MCF 10A (cell line): ENCODE results near the gene DCLRE1C. TPM values are rescaled to one million over a fixed set of nuclear protein-coding genes. Genes with fewer than 3 reads are reported as not detected.

Experiments used
- BruUV-seq: library from RNA; stranded (reverse); fragments of 400-500 nt; replicated peaks from 2 replicates; lab custom pipeline; 2021; lab: Mats Ljungman, UMichigan
- CTCF ChIA-PET: fragments of 300-600 bp; sonication (Branson Sonifier 250); formaldehyde crosslinking; extraction: SDS; loops from one replicate; lab custom pipeline; 2021; ENCODE audit warnings: antibody characterized with exemption, inconsistent platforms; lab: Yijun Ruan, JAX
- POLR2A ChIA-PET: fragments of 300-600, 350-650 bp; sonication (Branson Sonifier 250); formaldehyde crosslinking; extraction: SDS; loops from one replicate; lab custom pipeline; 2020; ENCODE audit warnings: antibody characterized with exemption, inconsistent platforms; lab: Yijun Ruan, JAX
- DNase-seq: peaks from one replicate; pipeline ENCODE4 v3.0.0-alpha.2; 2018; ENCODE audit not compliant: unreplicated experiment
- H3K27ac Mint-ChIP-seq: one replicate; pipeline ENCODE4 v1.8.0; 2022; ENCODE audit warnings: mild to moderate bottlenecking, low read depth, mixed read lengths; ENCODE audit not compliant: unreplicated experiment
- H3K27me3 Mint-ChIP-seq: one replicate; pipeline ENCODE4 v1.8.0; 2022; ENCODE audit warnings: mixed read lengths; ENCODE audit not compliant: insufficient read depth, unreplicated experiment
- H3K36me3 Mint-ChIP-seq: one replicate; pipeline ENCODE4 v1.8.0; 2022; ENCODE audit warnings: mild to moderate bottlenecking, moderate library complexity, mixed read lengths; ENCODE audit not compliant: insufficient read depth, unreplicated experiment
- H3K4me1 Mint-ChIP-seq: one replicate; pipeline ENCODE4 v1.8.0; 2022; ENCODE audit warnings: mixed read lengths; ENCODE audit not compliant: insufficient read depth, unreplicated experiment
- H3K4me3 Mint-ChIP-seq: one replicate; pipeline ENCODE4 v1.8.0; 2022; ENCODE audit warnings: mild to moderate bottlenecking, moderate library complexity, mixed read lengths; ENCODE audit not compliant: unreplicated experiment
- H3K9me3 Mint-ChIP-seq: one replicate; pipeline ENCODE4 v1.8.0; 2022; ENCODE audit warnings: mixed read lengths; ENCODE audit not compliant: unreplicated experiment
- intact Hi-C: fragments of 100-400 bp; cut with micrococcal nuclease; formaldehyde crosslinking; loops from 2 replicates; pipeline ENCODE4 v1.14.1; 2022
- total RNA-seq: library from RNA; stranded (reverse); gene quantifications from 2 replicates; pipeline ENCODE4 v1.2.3, GENCODE V29; 2022
- TF ChIP-seq, protein P1 (sequence below): fragments of 200-600 bp; IDR thresholded peaks from one replicate; pipeline ENCODE4 v1.8.0; 2022; ENCODE audit warnings: antibody characterized with exemption, mild to moderate bottlenecking; ENCODE audit not compliant: unreplicated experiment

DCLRE1C gene
- total RNA-seq, 1 experiment from 2014 or later = 10.3 TPM

DNA sequence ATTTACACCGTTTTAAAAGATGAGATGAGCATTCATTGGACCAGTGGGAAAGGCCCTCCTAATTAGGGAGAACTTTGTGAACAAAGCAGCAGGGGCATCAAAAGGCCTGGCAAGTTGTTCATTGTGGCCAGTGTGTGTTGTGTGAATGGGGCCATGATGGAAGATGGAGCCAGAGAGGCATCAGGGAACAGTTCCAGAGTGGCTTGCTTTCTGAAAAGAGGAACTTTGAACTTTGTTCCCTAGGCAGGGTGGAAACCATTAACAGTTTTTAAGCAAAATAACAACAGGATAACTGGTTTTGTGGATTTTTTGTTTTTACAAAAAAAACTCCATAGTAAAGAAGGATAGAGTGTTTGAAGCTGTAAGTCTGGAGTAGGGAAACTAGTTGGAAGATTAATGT is 62.7 kb downstream of the DCLRE1C start:
- BruUV-seq = no TSS peak
- Mint-ChIP-seq H3K4me3 (no peak overlapping the region), H3K27me3 (no peaks in the 10 kb centered on the region), H3K9me3 (no peaks in the 10 kb centered on the region), H3K4me1 (no peaks in the 10 kb centered on the region), H3K27ac (no peak overlapping the region), H3K36me3 (peaks cover under 1% of the 10 kb centered on the region)
- TF ChIP-seq, protein P1, sequence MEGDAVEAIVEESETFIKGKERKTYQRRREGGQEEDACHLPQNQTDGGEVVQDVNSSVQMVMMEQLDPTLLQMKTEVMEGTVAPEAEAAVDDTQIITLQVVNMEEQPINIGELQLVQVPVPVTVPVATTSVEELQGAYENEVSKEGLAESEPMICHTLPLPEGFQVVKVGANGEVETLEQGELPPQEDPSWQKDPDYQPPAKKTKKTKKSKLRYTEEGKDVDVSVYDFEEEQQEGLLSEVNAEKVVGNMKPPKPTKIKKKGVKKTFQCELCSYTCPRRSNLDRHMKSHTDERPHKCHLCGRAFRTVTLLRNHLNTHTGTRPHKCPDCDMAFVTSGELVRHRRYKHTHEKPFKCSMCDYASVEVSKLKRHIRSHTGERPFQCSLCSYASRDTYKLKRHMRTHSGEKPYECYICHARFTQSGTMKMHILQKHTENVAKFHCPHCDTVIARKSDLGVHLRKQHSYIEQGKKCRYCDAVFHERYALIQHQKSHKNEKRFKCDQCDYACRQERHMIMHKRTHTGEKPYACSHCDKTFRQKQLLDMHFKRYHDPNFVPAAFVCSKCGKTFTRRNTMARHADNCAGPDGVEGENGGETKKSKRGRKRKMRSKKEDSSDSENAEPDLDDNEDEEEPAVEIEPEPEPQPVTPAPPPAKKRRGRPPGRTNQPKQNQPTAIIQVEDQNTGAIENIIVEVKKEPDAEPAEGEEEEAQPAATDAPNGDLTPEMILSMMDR = no peak
- ChIA-PET CTCF (interaction anchor here (0.8 kb wide), 1 partner anchor 521 kb away, joined by 3 read pairs; no protein-coding TSS in a partner anchor), POLR2A (interaction anchor here (5.2 kb wide), 1 partner anchor 11 kb away, joined by 30 read pairs; the partner anchor contains the start of gene SUV39H2)
- DNase-seq = no peak
- intact Hi-C loops = no loop called here

DNA sequence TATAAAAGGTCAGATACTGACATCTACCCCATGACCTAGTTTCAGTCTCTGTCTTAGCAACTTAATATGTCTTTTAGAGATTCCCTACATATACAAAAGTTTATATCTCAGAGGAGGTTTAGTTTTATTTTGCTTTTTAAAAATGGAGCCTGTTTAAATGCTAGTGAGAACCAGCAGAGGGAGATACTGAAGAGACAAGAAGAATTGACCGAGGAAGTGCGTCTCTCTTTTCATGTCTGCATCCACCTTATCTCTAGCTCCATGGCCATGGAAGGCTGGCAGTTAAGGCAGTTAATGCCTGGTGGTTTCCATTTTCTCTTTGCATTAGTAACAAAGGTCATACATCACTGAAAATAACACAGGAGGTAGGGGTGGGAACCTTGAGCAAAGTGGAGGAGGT is 64.6 kb downstream of the DCLRE1C start:
- POLR2A ChIA-PET = interaction anchor here (0.7 to 5.2 kb wide), 3 partner anchors 9 to 13 kb away, joined by 3 to 30 read pairs (median 4); partner anchors contain the start of gene SUV39H2
- intact Hi-C loops = no loop called here

DNA sequence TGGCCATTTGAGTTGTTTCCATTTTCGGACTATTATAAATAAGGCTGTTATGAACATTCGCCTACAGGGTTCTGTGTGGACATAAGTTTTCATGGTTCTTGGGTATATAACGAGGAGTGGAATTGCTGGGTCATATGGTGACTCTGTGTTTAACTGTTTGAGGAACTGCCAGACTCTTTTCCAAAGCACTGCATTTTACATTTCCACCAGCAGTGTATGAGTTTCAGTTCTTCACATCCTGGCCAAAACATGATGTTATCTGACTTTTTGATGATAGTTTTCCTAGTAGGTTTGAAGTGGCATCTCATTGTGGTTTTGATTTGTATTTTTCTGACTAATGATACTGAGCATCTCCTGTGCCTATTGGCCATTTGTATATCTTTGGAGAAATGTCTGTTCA is 69.8 kb downstream of the DCLRE1C start:
- ChIA-PET POLR2A (no interaction called here), CTCF (interaction anchor here (0.7 to 3.3 kb wide), 2 partner anchors 21 to 74 kb away, joined by 3 to 18 read pairs; no protein-coding TSS in a partner anchor)
- TF ChIP-seq, protein P1 = no peak
- Mint-ChIP-seq H3K4me3 (no peak overlapping the region), H3K9me3 (no peaks in the 10 kb centered on the region), H3K36me3 (peaks cover 5% of the 10 kb centered on the region), H3K27ac (no peak overlapping the region), H3K27me3 (no peaks in the 10 kb centered on the region), H3K4me1 (peaks cover 14% of the 10 kb centered on the region)
- no peak for DNase-seq
- BruUV-seq = no TSS peak
- intact Hi-C loops = no loop called here

More for the DNA sequence above, 64.6 kb downstream of the DCLRE1C start:
- no TSS peak for BruUV-seq
- no peak for DNase-seq
- CTCF ChIA-PET = interaction anchor here (0.6 to 1.5 kb wide), 6 partner anchors 9 to 1452 kb away, joined by 3 to 5 read pairs (median 4); no protein-coding TSS in a partner anchor
- no peaks in the 10 kb centered on the region for H3K36me3 Mint-ChIP-seq
- H3K9me3 Mint-ChIP-seq = no peaks in the 10 kb centered on the region
- H3K4me1 Mint-ChIP-seq = no peaks in the 10 kb centered on the region
- TF ChIP-seq, protein P1 = no peak
- no peaks in the 10 kb centered on the region for H3K27me3 Mint-ChIP-seq
- H3K27ac Mint-ChIP-seq = no peak overlapping the region
- H3K4me3 Mint-ChIP-seq = no peak overlapping the region

DNA sequence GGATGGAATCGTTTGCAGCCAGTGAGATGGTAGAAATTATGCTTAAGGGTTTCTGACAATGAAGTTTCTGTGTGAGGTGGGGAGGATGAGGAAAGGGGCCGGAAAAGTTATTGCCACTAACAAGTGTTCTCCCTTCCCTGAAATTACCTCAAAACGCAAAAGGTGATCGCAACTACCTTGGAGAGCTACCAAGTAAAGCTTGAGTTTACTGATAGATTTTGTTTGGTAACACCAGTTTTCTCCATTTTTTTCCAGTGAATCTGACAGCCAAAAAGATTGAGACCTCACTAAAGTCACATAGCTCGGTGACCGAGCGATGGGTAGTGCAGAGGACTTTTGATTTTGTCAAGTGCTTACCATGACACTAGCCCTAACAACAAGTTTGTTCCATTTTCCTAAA is 73.7 kb downstream of the DCLRE1C start:
- H3K27me3 Mint-ChIP-seq = no peaks in the 10 kb centered on the region
- POLR2A ChIA-PET = interaction anchor here (0.9 to 7.3 kb wide), 9 partner anchors 9 to 231 kb away, joined by 3 to 90 read pairs (median 17); partner anchors contain the start of genes CDNF, DCLRE1C, HSPA14 and MEIG1
- H3K9me3 Mint-ChIP-seq = no peaks in the 10 kb centered on the region
- CTCF ChIA-PET = interaction anchor here (1.9 to 2.0 kb wide), 2 partner anchors 9 to 226 kb away, joined by 4 to 5 read pairs; no protein-coding TSS in a partner anchor
- peaks cover 27% of the 10 kb centered on the region for H3K4me1 Mint-ChIP-seq
- DNase-seq = peak; percentile 16
- intact Hi-C loops = no loop called here
- peak overlapping the region; percentile 82 for H3K27ac Mint-ChIP-seq
- peaks cover 12% of the 10 kb centered on the region for H3K36me3 Mint-ChIP-seq
- peak overlapping the region; percentile 79 for H3K4me3 Mint-ChIP-seq
- no TSS peak for BruUV-seq
- TF ChIP-seq, protein P1 = no peak
